Right renal cortex interstitium (tissue), 3 donors: ENCODE measurements around the gene DNAJC6. TPM values are rescaled to one million over a fixed set of nuclear protein-coding genes. Genes with fewer than 3 reads are reported as not detected.

ENCODE experiments used
- DNase-seq, 3 donors: peaks; one replicate each; pipeline ENCODE4 v3.0.0-alpha.2; 2013; ENCODE audit warnings: low read depth in 3 of 3, low spot score in 2 of 3
- polyA plus RNA-seq, 3 donors: library from polyadenylated mRNA; unstranded; fragments of 120-200 nt; gene quantifications; one replicate each; pipeline ENCODE4 v1.2.1, GENCODE V29; 2013; ENCODE audit not compliant: insufficient read length in 3 of 3

DNAJC6 gene
- polyA plus RNA-seq, 3 donors: 5.9 to 7.2 (median 6.8) TPM

DNA sequence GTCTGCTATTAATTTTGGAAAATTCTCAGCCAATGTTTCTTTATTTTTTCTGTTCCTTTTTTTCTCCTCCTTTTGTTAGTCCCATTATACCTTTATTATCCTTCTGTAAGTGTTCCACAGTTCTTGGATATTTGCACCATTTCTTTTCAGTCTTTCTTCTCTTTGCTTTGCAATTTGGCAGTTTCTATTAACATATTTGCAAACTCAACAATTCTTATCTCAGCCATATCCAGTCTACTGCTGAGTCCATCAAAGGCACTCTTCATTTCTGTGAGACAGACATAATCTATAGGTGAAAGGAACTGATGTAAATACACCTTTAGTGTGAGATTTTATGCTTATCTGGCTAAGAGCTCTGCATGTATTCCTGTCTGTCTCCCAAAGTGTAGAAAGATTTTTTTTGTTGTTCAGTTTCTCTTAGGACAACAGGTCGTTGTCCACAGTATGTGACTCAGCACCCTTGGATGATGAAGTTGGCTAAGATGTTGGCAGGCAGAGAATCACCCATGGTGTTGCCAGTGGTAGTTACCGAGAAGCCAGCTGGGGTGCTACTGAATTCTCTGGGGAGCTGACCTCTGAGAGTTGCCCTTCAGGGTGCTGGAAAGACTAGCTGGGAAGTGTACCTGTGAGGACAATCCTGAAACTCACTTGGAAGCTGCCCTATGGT lies 149.5 kb downstream of the DNAJC6 start:
- DNase-seq: no peak

DNA sequence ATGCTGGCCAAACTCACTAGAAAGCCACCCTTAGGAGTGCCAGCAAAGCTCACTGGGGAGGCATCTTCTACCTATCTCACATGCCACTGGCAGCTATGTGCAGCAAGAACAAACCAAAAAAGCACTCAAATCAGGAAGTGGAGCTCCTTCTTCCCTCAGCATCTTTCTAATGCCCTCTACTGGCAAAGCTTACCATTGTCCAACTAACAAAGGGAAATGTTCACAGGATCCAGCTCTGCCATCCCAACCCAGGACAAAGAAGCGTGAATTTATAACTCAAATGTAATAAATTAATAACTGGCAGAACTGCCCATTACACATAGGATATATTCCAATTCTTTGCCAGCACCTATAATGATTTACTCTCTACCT lies 150.0 kb downstream of the DNAJC6 start:
- DNase-seq: no peak

Other genes starting within 250 kb of the DNAJC6 start
- 10 to 100 TPM; 43.5 to 68.6 (median 65.7) TPM for gene AK4, start 161.3 kb upstream of the DNAJC6 start, polyA plus RNA-seq
- gene LEPR, start 111.1 kb downstream of the DNAJC6 start, polyA plus RNA-seq: 10 to 100 TPM in 2 of 3 donors, 1 to 10 TPM in 1; 8.1 to 12.1 (median 10.9) TPM
- gene LEPROT, start 111.1 kb downstream of the DNAJC6 start, polyA plus RNA-seq: 100 to 1,000 TPM; 148 to 181 (median 165) TPM